Liver (tissue), 3 donors: Measurements from ENCODE around the gene GPR84.

Source experiments
- HNF4A ChIP-seq, 2 donors: conservative IDR thresholded peaks; 2 replicates each; pipeline ENCODE4 v1.6.1; 2016; ENCODE audit warnings: antibody characterized with exemption in 2 of 2, mild to moderate bottlenecking in 2 of 2
- NR2F2 ChIP-seq: IDR thresholded peaks from 2 replicates; pipeline ENCODE4 v1.6.1; 2016; ENCODE audit warnings: antibody characterized with exemption
- RAD21 ChIP-seq, 2 donors: IDR thresholded peaks; 2 replicates each; pipeline ENCODE4 v1.6.1; 2016; ENCODE audit warnings: antibody characterized with exemption in 2 of 2, mild to moderate bottlenecking in 2 of 2
- RXRA ChIP-seq, 2 donors: IDR thresholded peaks; 2 replicates each; pipeline ENCODE4 v1.6.1; 2017 to 2018; ENCODE audit warnings: antibody characterized with exemption in 2 of 2, mild to moderate bottlenecking in 1 of 2
- TAF1 ChIP-seq: conservative IDR thresholded peaks from 2 replicates; pipeline ENCODE4 v1.6.1; 2016; ENCODE audit warnings: antibody characterized with exemption, mild to moderate bottlenecking
- YY1 ChIP-seq: IDR thresholded peaks from 2 replicates; pipeline ENCODE4 v1.6.1; 2016; ENCODE audit warnings: antibody characterized with exemption, mild to moderate bottlenecking
- TF ChIP-seq, protein P1 (sequence below): fragments of 150-350 bp; IDR thresholded peaks from 2 replicates; pipeline ENCODE4 v1.5.1; 2017; ENCODE audit warnings: improper control_type of control experiment, low read depth, low read length; ENCODE audit not compliant: missing input control
- TF ChIP-seq, protein P2 (sequence below): IDR thresholded peaks from 2 replicates; pipeline ENCODE4 v1.6.1; 2016; ENCODE audit warnings: antibody characterized with exemption, mild to moderate bottlenecking
- donor health status: healthy.
- donor health status: healthy.

DNA sequence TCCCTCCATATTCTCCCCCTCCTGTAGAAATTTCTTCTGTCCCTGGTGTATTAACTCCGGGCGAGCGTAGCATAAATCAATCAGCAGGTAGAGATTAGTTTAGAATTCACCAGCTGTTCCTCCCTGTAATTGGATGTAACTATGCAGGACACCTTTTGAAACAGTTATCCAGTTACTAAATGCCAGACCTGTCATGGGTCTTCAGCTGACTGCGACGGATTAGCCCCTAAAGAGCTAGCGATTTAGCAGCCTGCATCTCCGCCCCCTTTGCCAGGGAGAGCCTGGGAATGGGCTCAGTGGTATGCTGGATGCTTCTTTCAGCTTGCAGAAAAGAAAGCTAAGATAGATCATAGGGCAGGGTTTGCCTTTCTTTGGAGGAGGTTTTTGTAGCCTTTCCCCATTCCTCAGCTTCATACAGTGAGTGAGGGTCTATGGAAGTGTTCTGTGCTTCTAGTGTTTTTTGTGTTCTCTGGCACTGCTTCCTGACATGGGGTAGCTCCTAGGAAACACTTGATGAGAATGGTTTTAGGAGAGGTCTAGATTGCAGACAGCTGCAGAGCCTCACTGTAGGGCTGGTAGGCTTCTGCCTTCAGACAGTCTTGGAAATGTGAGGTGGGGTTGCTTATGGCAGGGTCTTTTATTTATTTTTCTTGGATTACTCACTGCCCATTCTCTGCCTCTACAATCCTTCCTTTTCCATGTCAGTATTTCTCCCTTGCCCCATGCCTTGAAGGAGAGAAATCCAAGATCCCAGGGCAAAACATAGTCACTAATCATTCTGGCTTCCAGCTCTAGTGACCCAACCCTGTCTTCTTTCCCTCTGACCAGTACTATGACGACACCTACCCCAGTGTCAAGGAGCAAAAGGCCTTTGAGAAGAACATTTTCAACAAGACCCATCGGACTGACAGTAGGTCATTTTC, 22.6 kb downstream of the GPR84 start:
- TF ChIP-seq, protein P1, sequence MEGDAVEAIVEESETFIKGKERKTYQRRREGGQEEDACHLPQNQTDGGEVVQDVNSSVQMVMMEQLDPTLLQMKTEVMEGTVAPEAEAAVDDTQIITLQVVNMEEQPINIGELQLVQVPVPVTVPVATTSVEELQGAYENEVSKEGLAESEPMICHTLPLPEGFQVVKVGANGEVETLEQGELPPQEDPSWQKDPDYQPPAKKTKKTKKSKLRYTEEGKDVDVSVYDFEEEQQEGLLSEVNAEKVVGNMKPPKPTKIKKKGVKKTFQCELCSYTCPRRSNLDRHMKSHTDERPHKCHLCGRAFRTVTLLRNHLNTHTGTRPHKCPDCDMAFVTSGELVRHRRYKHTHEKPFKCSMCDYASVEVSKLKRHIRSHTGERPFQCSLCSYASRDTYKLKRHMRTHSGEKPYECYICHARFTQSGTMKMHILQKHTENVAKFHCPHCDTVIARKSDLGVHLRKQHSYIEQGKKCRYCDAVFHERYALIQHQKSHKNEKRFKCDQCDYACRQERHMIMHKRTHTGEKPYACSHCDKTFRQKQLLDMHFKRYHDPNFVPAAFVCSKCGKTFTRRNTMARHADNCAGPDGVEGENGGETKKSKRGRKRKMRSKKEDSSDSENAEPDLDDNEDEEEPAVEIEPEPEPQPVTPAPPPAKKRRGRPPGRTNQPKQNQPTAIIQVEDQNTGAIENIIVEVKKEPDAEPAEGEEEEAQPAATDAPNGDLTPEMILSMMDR, result no peak
- TF ChIP-seq YY1, result no peak
- TF ChIP-seq, protein P2, sequence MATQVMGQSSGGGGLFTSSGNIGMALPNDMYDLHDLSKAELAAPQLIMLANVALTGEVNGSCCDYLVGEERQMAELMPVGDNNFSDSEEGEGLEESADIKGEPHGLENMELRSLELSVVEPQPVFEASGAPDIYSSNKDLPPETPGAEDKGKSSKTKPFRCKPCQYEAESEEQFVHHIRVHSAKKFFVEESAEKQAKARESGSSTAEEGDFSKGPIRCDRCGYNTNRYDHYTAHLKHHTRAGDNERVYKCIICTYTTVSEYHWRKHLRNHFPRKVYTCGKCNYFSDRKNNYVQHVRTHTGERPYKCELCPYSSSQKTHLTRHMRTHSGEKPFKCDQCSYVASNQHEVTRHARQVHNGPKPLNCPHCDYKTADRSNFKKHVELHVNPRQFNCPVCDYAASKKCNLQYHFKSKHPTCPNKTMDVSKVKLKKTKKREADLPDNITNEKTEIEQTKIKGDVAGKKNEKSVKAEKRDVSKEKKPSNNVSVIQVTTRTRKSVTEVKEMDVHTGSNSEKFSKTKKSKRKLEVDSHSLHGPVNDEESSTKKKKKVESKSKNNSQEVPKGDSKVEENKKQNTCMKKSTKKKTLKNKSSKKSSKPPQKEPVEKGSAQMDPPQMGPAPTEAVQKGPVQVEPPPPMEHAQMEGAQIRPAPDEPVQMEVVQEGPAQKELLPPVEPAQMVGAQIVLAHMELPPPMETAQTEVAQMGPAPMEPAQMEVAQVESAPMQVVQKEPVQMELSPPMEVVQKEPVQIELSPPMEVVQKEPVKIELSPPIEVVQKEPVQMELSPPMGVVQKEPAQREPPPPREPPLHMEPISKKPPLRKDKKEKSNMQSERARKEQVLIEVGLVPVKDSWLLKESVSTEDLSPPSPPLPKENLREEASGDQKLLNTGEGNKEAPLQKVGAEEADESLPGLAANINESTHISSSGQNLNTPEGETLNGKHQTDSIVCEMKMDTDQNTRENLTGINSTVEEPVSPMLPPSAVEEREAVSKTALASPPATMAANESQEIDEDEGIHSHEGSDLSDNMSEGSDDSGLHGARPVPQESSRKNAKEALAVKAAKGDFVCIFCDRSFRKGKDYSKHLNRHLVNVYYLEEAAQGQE, result no peak
- TF ChIP-seq TAF1, result no peak
- no peak for TF ChIP-seq RAD21 (IDR thresholded peaks at IDR 0.05)
- TF ChIP-seq HNF4A (conservative IDR thresholded peaks at IDR 0.05), result no peak
- TF ChIP-seq NR2F2, result no peak
- no peak for TF ChIP-seq RXRA (IDR thresholded peaks at IDR 0.05)
